IPS-18a (cell line): Measurements from ENCODE around the gene INPP5A.

Experiments used
- H3K27ac ChIP-seq: one replicate; pipeline ENCODE4 v1.5.1; 2013; ENCODE audit warnings: low read length
- H3K27me3 ChIP-seq: one replicate; pipeline ENCODE4 v1.6.1; 2013; ENCODE audit warnings: mild to moderate bottlenecking, low read length; ENCODE audit not compliant: control insufficient read depth, insufficient read depth
- H3K36me3 ChIP-seq: one replicate; pipeline ENCODE4 v1.6.1; 2013; ENCODE audit warnings: low read depth, low read length; ENCODE audit not compliant: control insufficient read depth
- H3K4me1 ChIP-seq: one replicate; pipeline ENCODE4 v1.6.1; 2013; ENCODE audit warnings: low read depth, low read length; ENCODE audit not compliant: control insufficient read depth
- H3K4me3 ChIP-seq: one replicate; pipeline ENCODE4 v1.5.1; 2013; ENCODE audit warnings: low read length
- H3K9ac ChIP-seq: one replicate; pipeline ENCODE4 v1.6.1; 2013; ENCODE audit warnings: mild to moderate bottlenecking, low read length, moderate library complexity
- H3K9me3 ChIP-seq: one replicate; pipeline ENCODE4 v1.6.1; 2013; ENCODE audit warnings: low read depth, low read length; ENCODE audit not compliant: control insufficient read depth

The INPP5A gene

GRCh38 chr10:132634947-132635271 lies 97.3 kb downstream of the INPP5A start:
- no peaks in the 10 kb centered on the region for H3K9me3 ChIP-seq
- H3K9ac ChIP-seq, result no peak overlapping the region
- H3K36me3 ChIP-seq, result no peaks in the 10 kb centered on the region
- H3K27me3 ChIP-seq, result no peaks in the 10 kb centered on the region
- H3K27ac ChIP-seq, result no peak overlapping the region
- no peak overlapping the region for H3K4me3 ChIP-seq
- H3K4me1 ChIP-seq, result peaks cover 7% of the 10 kb centered on the region

GRCh38 chr10:132636358-132636757 lies 98.8 kb downstream of the INPP5A start:
- Histone ChIP-seq H3K9me3 (no peaks in the 10 kb centered on the region), H3K4me1 (peaks cover 7% of the 10 kb centered on the region), H3K27me3 (no peaks in the 10 kb centered on the region), H3K27ac (no peak overlapping the region), H3K36me3 (no peaks in the 10 kb centered on the region), H3K4me3 (no peak overlapping the region), H3K9ac (no peak overlapping the region)

GRCh38 chr10:132637477-132638129 lies 100.0 kb downstream of the INPP5A start:
- H3K4me1 ChIP-seq, result peaks cover 7% of the 10 kb centered on the region
- H3K27me3 ChIP-seq, result no peaks in the 10 kb centered on the region
- no peaks in the 10 kb centered on the region for H3K36me3 ChIP-seq
- H3K27ac ChIP-seq, result no peak overlapping the region
- H3K9ac ChIP-seq, result no peak overlapping the region
- no peaks in the 10 kb centered on the region for H3K9me3 ChIP-seq
- no peak overlapping the region for H3K4me3 ChIP-seq

- no peaks in the 10 kb centered on the region for H3K27me3 ChIP-seq
- H3K9me3 ChIP-seq, result no peaks in the 10 kb centered on the region
- no peaks in the 10 kb centered on the region for H3K36me3 ChIP-seq
- H3K4me1 ChIP-seq, result peaks cover 7% of the 10 kb centered on the region
- no peak overlapping the region for H3K27ac ChIP-seq
- H3K9ac ChIP-seq, result no peak overlapping the region
- no peak overlapping the region for H3K4me3 ChIP-seq
Measured at GRCh38 chr10:132638130-132638515, 100.5 kb downstream of the INPP5A start.

GRCh38 chr10:132639470-132639869 lies 101.9 kb downstream of the INPP5A start:
- no peak overlapping the region for H3K4me3 ChIP-seq
- H3K36me3 ChIP-seq, result no peaks in the 10 kb centered on the region
- no peak overlapping the region for H3K27ac ChIP-seq
- H3K9me3 ChIP-seq, result no peaks in the 10 kb centered on the region
- no peak overlapping the region for H3K9ac ChIP-seq
- H3K4me1 ChIP-seq, result peaks cover 7% of the 10 kb centered on the region
- H3K27me3 ChIP-seq, result no peaks in the 10 kb centered on the region

- Histone ChIP-seq H3K27ac (no peak overlapping the region), H3K4me1 (peaks cover 3% of the 10 kb centered on the region), H3K9ac (no peak overlapping the region), H3K9me3 (no peaks in the 10 kb centered on the region), H3K36me3 (no peaks in the 10 kb centered on the region), H3K27me3 (no peaks in the 10 kb centered on the region), H3K4me3 (no peak overlapping the region)
Measured at GRCh38 chr10:132640326-132641125, 102.9 kb downstream of the INPP5A start.

- no peak overlapping the region for H3K4me3 ChIP-seq
- peaks cover 3% of the 10 kb centered on the region for H3K4me1 ChIP-seq
- H3K27me3 ChIP-seq, result no peaks in the 10 kb centered on the region
- H3K9me3 ChIP-seq, result no peaks in the 10 kb centered on the region
- H3K9ac ChIP-seq, result no peak overlapping the region
- no peak overlapping the region for H3K27ac ChIP-seq
- no peaks in the 10 kb centered on the region for H3K36me3 ChIP-seq
Measured at GRCh38 chr10:132641401-132641800, 103.8 kb downstream of the INPP5A start.

GRCh38 chr10:132641966-132642731 lies 104.6 kb downstream of the INPP5A start:
- Histone ChIP-seq H3K4me3 (no peak overlapping the region), H3K4me1 (peaks cover 3% of the 10 kb centered on the region)

GRCh38 chr10:132642732-132643008 lies 105.1 kb downstream of the INPP5A start:
- Histone ChIP-seq H3K4me3 (no peak overlapping the region), H3K27me3 (no peaks in the 10 kb centered on the region), H3K9me3 (no peaks in the 10 kb centered on the region), H3K36me3 (no peaks in the 10 kb centered on the region), H3K9ac (no peak overlapping the region), H3K27ac (no peak overlapping the region), H3K4me1 (no peaks in the 10 kb centered on the region)

More at GRCh38 chr10:132641966-132642731, 104.6 kb downstream of the INPP5A start:
- no peaks in the 10 kb centered on the region for H3K27me3 ChIP-seq
- no peaks in the 10 kb centered on the region for H3K36me3 ChIP-seq
- no peak overlapping the region for H3K9ac ChIP-seq
- no peaks in the 10 kb centered on the region for H3K9me3 ChIP-seq
- H3K27ac ChIP-seq, result no peak overlapping the region

- H3K9ac ChIP-seq, result no peak overlapping the region
- H3K27ac ChIP-seq, result no peak overlapping the region
- no peak overlapping the region for H3K4me3 ChIP-seq
- H3K4me1 ChIP-seq, result no peaks in the 10 kb centered on the region
- no peaks in the 10 kb centered on the region for H3K27me3 ChIP-seq
- no peaks in the 10 kb centered on the region for H3K9me3 ChIP-seq
- H3K36me3 ChIP-seq, result no peaks in the 10 kb centered on the region
Measured at GRCh38 chr10:132643709-132644526, 106.3 kb downstream of the INPP5A start.

- Histone ChIP-seq H3K27ac (no peak overlapping the region), H3K36me3 (no peaks in the 10 kb centered on the region), H3K27me3 (no peaks in the 10 kb centered on the region), H3K9me3 (no peaks in the 10 kb centered on the region), H3K9ac (no peak overlapping the region), H3K4me3 (no peak overlapping the region), H3K4me1 (no peaks in the 10 kb centered on the region)
Measured at GRCh38 chr10:132644527-132645246, 107.1 kb downstream of the INPP5A start.
